C4-2B (cell line): Measurements from ENCODE around the gene PRKCQ.
"Not testable (repeated sequence)": the region's sequence is repeated elsewhere in the genome, so short reads cannot be mapped to it uniquely, and the experiment has no call there.

ENCODE experiments used
- H3K27ac ChIP-seq: fragments of 450-650 bp; 2 replicates; pipeline ENCODE4 v1.5.1; 2017
- CTCF ChIP-seq: fragments of 450-650 bp; conservative IDR thresholded peaks from 2 replicates; pipeline ENCODE4 v1.5.1; 2017; ENCODE audit warnings: mild to moderate bottlenecking
- ZFX ChIP-seq: fragments of 450-650 bp; IDR thresholded peaks from 2 replicates; pipeline ENCODE4 v1.6.1; 2017

PRKCQ gene

GRCh38 chr10:6588845-6589244 lies 8.8 kb upstream of the PRKCQ start:
- no peak for TF ChIP-seq ZFX
- no peak for TF ChIP-seq CTCF
- H3K27ac ChIP-seq = no peak overlapping the region

- TF ChIP-seq ZFX (no peak), CTCF (no peak)
- no peak overlapping the region for H3K27ac ChIP-seq
Measured at GRCh38 chr10:6588082-6588481, 8.0 kb upstream of the PRKCQ start.

- H3K27ac ChIP-seq = no peak overlapping the region
- TF ChIP-seq CTCF (no peak), ZFX (no peak)
Measured at GRCh38 chr10:6586501-6586900, 6.4 kb upstream of the PRKCQ start.

GRCh38 chr10:6583447-6583846 lies 3.4 kb upstream of the PRKCQ start:
- no peak overlapping the region for H3K27ac ChIP-seq
- TF ChIP-seq ZFX (no peak), CTCF (no peak)

- not testable (repeated sequence) for H3K27ac ChIP-seq
Measured at GRCh38 chr10:6582913-6583312, 2.8 kb upstream of the PRKCQ start.

GRCh38 chr10:6582298-6582697 lies 2.2 kb upstream of the PRKCQ start:
- TF ChIP-seq CTCF (no peak), ZFX (no peak)
- no peak overlapping the region for H3K27ac ChIP-seq

- H3K27ac ChIP-seq = no peak overlapping the region
- no peak for TF ChIP-seq CTCF
- no peak for TF ChIP-seq ZFX
Measured at GRCh38 chr10:6581778-6582228, 1.7 kb upstream of the PRKCQ start.

GRCh38 chr10:6581223-6581622 lies 1.1 kb upstream of the PRKCQ start:
- not testable (repeated sequence) for H3K27ac ChIP-seq
